ENCODE results near the gene GSDMA.

DNA sequence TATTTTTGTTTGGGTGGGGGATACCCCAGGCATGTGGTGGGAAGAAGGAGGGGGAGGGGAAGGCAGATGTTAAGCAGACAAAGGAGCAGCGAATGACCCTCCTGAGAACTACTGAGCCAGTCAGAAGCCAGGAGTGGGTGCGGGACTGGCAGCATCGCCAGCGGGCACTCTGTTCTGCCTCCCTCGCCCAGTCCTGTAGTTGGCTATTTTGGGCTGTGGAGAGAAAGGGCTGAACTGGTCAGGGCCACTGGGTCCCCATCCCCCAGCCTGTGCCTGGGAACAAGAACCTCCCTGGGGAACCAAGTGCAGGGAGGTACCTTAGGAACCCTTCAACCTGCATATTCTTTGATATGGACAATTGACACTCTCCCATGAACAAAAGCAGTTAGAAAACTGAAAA lies 28.9 kb upstream of the GSDMA start:
- TF ChIP-seq, protein P1, sequence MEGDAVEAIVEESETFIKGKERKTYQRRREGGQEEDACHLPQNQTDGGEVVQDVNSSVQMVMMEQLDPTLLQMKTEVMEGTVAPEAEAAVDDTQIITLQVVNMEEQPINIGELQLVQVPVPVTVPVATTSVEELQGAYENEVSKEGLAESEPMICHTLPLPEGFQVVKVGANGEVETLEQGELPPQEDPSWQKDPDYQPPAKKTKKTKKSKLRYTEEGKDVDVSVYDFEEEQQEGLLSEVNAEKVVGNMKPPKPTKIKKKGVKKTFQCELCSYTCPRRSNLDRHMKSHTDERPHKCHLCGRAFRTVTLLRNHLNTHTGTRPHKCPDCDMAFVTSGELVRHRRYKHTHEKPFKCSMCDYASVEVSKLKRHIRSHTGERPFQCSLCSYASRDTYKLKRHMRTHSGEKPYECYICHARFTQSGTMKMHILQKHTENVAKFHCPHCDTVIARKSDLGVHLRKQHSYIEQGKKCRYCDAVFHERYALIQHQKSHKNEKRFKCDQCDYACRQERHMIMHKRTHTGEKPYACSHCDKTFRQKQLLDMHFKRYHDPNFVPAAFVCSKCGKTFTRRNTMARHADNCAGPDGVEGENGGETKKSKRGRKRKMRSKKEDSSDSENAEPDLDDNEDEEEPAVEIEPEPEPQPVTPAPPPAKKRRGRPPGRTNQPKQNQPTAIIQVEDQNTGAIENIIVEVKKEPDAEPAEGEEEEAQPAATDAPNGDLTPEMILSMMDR (IDR thresholded peaks at IDR 0.05; ENCODE audit: low read depth, low read length, poor library complexity, severe bottlenecking), result no peak
- no peak for TF ChIP-seq EZH2phosphoT487 (IDR thresholded peaks at IDR 0.05; ENCODE audit: borderline replicate concordance, low read length)
